Right lung (tissue), 5 donors: Measurements from ENCODE around the gene FCHO1. TPM values are rescaled to one million over a fixed set of nuclear protein-coding genes. Genes with fewer than 3 reads are reported as not detected.
"Not testable (repeated sequence)": the region's sequence is repeated elsewhere in the genome, so short reads cannot be mapped to it uniquely, and the experiment has no call there.

Experiments used
- DNase-seq, 2 donors: peaks; one replicate each; pipeline ENCODE4 v3.0.0-alpha.2; 2013
- polyA plus RNA-seq, 5 donors: library from polyadenylated mRNA; unstranded; fragments of 120-200 nt; gene quantifications; one replicate each; pipeline versions ENCODE4 v1.2.1 to v1.2.3, GENCODE V29; 2013; ENCODE audit warnings: inconsistent platforms in 1 of 5, low replicate concordance in 1 of 5; ENCODE audit not compliant: insufficient read length in 5 of 5, insufficient read depth in 1 of 5

Gene FCHO1
- polyA plus RNA-seq, 5 donors: 0.46 to 1.3 (median 1.2) TPM

DNA sequence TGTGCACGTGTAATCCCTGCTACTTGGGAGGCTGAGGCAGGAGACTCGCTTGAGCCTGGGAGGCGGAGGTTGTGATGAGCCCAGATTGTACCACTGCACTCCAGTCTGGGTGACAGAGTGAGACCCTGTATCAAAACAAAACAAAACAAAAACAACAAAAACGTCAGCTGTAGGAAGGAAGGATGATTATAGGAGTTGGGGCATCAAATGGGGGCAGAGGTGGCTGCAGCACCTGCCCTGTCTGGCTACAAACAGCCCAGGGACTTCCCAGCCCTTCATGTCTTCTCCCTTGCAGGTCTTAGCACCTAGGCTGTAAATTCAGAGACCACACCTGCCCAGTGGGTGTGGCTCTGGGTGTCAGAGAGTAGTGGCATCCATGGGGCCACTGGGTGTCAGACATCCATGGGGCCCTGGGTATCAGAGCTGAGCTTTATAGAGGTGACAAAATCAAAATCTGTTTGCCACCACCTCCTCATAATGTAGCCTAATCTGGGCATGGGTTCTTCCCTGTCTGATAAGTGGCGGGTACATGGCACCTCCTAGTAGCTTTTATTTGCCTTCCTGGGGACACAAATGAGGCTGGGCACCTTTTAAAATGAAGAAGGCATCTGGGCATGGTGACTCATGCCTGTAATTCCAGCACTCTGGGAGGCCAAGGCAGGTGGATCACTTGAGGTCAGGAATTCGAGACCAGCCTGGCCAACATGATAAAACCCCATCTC lies 38.9 kb downstream of the FCHO1 start:
- DNase-seq: no peak

DNA sequence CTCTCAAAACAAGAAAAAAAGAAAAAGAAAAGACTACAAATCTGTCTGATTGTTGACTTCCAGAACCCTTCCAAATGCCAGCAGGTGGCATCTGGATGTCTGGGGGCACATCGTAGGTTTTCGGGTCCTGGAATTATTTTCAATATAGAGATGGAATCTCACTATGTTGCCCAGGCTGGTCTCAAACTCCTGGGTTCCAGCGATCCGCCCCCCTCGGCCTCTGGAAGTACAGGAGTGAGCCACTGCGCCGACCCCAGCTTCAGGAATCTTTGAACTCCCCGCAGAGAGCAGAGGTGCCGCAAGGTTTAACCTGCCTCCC lies 43.1 kb downstream of the FCHO1 start:
- no peak for DNase-seq

DNA sequence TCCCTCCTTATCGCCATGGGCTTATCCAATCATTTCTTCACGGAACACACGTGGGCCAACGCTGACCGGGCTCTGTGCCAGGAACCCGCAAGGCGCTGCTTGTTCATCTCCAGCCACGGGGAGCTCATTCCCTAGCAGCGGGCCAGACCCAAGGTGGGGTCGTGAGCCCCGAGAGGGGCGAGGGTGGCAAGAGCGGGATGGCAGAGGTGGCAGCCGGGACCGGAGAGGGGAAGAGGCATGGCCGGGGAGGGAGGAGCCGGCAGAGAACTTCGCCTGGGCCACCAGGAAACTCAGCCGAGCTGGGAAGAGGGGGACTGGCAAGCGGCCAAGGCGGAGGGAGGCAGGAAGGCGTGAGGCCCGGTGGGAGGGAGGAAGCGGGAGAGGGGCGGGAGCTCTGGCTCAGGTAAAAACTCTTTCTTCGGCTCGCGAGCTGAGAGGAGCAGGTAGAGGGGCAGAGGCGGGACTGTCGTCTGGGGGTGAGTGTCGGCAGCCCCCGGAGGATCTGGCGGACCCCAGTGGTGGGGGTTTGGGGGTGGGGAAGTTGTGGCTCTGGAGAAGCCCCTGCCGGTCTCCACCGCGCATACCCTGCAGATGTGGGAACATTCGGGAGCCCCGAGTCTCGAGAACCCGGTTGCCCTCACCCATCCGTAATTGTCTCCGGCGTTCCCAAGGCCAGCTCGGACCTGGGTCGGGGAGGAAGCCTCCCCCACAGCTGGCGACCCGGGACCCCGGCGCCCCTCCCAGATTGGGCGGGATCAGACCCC lies 43.6 kb downstream of the FCHO1 start, which contains the start of gene B3GNT3:
Gene B3GNT3, plus strand, starts transcription at position 408 of the 764 bp plus-strand sequence. CDS start 12,670 bp downstream, outside the sequence.
- no peak for DNase-seq

DNA sequence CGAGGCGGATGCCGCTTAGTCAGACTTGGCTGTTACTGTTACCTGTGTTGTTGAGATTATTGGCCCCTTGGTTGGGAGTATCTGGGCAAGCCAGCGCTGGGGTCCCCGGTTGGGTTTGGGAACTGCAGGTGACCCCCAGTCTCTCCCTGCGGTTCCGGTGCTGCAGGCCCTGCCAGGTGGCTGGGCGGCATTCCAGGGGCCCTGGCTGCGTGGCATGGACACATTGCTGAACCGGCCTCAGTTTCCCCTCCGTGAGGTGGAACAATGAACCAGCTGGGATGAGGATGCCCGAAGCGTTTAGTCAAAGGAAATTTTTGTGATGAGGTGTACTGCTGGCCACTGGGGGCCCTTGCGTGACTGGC lies 44.2 kb downstream of the FCHO1 start:
- DNase-seq: no peak

DNA sequence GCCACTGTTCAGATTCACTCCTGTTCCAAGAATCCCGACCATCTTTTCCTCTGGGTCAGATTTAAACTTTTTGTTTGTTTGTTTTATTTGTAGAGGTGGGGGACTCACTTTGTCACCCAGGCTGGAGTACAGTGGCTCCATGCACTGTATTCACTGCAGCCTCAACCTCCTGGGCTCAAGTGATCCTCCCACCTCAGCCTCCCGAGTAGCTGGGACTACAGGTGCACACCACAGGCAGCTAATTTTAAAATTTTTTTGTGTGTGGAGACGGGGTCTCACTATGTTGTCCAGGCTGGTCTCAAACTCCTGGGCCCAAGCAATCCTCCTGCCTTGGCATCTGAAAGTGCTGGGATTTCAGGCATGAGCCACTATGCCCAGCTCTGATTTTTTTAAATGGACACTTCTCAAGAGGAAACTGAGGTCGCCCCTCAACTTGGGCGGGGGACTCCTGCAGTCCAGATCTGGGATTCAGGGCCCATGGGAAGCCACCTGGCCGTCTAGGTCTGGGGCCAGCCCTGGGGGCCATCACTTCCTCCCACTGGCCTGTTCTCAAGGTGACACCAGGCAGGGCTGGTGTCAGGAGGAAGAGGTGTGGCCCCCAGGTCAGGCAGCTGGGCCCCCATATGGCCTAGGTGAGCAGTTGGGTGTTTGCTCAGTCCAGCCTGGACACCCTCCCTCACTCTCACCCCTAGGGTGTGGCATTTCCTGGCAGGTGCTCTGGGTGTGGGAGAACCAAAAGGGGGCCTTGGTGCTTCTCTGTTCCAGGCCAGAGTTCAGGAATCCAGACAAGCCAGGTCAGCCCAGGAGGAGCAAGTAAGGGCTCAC lies 44.9 kb downstream of the FCHO1 start:
- no peak for DNase-seq

DNA sequence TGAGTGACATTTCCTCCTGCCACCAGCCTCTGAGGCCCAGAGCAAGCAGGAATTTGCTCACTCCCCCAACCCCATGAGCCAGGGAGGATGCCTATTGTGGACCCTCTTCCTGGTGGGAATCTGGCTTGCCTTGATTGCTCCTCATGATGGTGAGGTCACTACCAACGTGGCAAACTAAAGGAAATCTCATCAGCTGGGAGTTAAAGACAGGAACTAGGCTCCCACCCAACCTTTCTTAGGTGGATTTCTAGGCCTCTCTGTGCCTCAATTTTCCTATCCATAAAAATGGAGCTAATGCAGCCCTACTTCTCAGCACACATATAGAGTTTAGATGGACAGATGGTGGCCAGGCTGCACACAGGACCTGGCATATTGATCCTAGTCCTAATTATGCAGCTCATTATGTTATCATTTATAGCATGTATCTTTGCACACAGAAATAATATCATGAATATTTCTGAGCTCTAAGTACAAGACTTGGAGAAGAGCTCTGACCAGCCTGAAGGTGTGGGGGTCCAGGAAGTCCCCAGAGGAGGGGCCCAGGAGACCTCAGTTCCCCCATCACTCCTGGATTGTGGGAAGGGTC lies 45.7 kb downstream of the FCHO1 start:
- DNase-seq: no peak

DNA sequence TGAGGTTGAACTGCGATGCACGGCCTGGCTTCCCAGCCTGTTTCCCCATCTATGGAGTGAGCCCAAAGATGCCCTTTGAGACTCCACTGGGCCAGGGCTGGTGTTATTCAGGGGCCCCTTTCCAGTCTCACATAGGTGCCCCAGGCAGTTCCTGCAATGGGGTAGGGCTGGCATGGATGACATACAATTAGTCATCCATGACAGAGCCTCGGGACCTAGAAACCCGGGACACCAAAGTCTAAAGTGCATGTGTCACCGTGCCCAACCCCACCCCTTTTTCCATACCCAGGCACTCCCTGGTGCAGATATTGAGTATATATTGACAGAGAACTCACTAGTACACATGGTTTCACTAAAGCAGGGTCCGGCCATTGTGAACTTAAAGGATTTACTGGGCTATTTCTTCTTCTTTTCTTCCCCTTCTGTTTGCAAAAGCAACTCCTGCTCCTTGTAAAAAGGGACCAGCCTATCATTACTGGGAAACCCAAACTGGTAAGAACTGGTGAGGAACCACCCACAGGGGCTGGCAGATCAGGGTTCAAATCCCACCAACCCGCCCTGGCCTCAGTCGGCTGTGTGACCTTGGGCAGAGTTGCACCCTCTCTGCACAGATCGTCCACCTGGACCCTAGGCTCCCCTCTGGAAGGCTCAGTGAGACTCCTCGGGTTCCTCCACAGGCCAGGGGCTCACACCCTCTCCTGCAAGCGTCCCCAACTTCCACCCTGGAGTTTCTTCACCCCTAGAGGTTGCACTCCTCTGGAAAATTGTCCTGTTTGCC lies 46.3 kb downstream of the FCHO1 start:
- no peak for DNase-seq

DNA sequence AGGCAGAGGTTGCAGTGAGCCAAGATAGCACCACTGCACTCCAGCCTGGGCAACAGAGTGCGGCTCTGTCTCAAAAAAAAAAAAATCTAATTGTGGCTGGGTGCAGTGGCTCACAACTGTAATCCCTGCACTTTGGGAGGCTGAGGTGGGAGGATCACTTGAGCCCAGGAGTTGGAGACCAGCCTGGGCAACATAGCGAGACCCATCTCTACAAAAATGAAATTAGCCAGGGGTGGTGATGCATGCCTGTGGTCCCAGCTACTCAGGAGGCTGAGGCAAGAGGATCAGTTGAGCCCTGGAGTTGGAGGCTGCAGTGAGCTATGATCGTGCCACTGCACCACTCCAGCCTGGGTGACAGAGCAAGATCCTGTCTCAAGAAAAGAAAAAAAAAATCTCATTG lies 47.3 kb downstream of the FCHO1 start:
- not testable (repeated sequence) for DNase-seq

DNA sequence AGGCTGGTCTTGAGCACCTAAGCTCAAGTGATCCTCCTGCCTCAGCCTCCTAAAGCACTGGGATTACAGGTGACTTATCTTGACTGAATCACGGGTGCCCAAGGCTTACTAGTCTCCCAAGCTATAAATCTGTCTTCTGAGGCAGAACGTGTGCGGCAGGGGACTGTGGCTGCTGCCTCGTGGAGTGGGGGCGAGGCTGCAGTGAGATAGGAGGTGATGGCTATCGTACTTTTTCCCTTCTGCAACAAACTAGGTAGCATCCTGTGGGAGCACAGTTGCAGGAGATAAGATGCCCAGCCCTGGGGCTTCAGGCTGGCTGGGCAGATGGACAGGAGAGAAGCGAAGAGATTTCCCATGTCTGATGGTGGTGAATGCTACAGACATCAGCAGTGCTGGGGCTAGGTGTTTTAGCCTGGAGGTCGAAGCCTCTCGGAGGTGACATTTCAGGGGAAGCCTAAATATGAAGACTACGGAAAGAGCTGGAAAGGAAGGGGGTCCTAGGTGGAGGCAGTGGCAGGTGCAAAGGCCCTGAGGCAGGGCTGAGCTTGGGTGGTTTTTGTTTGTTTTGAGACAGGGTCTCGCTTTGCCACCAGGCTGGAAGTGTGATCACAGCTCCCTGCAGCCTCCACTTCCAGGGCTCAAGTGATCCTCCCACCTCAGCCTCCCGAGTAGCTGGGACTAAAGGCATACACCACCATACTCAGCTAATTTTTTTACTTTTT lies 51.0 kb downstream of the FCHO1 start:
- no peak for DNase-seq

DNA sequence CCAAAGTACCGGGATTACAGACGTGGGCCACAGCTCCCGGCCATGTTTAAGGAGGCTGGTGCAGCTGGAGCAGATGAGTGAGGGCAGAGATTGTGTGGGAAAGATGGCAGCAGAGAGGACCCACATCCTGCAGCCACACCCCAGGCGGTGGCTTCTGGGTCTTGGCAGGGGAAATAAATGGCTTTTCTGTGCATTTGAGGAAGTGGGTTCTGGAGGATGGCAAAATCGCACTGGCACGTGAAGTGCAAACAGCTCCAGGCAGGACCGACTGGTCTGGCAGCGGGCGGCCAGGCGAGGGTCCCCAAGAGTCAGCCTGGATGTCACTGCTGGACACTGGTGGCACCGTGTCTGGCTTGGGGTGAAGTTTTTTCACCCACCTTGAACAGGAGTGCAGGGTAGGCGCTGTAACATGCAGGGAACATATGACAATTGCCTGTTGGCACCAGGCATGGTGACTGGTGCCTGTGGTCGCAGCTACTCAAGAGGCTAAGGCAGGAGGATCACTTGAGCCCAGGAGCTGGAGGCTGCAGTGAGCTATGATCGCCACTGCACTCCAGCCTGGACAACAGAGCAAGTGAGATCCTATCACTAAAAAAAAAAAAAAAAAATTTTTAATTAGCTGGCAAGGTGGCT lies 52.1 kb downstream of the FCHO1 start:
- no peak for DNase-seq

DNA sequence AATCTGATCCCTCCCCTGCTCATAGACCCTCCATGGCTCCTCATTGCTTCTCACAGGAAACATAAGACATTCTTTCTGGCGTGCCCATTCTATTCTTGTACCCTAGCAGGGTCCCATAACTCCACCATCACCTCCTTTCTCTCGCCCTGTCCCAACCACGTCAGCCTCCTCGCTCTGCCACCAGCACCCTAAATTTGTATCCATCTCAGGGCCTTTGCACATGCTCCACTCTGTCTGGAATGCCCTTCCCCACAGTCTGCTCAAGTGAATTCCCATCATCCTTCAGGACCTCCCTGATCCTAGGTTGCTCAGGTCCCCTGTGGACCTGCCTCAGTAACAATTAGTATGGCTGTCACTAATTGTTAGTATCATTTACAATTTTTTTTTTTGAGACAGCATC lies 54.1 kb downstream of the FCHO1 start:
- DNase-seq: no peak

DNA sequence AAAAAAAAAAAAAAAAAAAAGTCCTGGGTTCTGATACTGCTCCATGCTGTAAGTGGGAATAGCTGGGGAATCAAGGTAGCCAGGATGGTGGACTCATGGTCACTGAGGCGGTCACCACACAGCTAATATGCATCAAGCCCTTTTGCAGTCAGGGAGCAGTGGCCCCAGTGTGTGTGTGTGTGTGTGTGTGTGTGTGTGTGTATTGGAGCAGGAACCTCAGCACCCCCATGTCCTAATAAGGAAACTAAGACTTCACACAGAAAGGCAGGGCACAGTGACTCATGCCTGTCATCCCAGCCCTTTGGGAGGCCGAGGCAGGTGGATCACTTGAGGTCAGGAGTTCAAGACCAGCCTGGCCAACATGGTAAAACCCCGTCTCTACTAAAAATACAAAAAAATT lies 55.7 kb downstream of the FCHO1 start:
- no peak for DNase-seq

DNA sequence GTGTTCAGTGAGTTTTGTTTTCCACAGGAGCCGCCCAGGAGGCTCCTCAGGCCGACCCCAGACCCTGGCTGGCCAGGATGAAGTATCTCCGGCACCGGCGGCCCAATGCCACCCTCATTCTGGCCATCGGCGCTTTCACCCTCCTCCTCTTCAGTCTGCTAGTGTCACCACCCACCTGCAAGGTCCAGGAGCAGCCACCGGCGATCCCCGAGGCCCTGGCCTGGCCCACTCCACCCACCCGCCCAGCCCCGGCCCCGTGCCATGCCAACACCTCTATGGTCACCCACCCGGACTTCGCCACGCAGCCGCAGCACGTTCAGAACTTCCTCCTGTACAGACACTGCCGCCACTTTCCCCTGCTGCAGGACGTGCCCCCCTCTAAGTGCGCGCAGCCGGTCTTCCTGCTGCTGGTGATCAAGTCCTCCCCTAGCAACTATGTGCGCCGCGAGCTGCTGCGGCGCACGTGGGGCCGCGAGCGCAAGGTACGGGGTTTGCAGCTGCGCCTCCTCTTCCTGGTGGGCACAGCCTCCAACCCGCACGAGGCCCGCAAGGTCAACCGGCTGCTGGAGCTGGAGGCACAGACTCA lies 56.5 kb downstream of the FCHO1 start:
- DNase-seq: no peak

DNA sequence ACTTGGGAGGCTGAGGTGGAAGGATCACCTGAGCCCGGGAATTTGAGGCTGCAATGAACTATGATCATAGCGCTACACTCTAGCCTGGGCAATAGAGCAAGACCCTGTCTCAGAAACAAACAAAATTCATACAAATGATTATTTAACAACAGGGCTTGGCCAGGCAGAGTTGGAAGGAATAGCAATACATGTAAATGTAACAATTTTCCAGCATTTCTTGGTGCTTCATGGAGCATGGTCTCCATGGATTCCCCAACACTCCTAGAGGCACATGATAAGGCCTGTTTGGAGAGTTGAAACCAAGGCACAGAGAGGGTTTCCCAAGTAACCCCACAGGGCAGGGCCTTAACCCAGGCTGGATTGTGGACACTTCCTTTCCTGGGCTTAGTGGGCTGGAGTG lies 59.8 kb downstream of the FCHO1 start:
- no peak for DNase-seq

DNA sequence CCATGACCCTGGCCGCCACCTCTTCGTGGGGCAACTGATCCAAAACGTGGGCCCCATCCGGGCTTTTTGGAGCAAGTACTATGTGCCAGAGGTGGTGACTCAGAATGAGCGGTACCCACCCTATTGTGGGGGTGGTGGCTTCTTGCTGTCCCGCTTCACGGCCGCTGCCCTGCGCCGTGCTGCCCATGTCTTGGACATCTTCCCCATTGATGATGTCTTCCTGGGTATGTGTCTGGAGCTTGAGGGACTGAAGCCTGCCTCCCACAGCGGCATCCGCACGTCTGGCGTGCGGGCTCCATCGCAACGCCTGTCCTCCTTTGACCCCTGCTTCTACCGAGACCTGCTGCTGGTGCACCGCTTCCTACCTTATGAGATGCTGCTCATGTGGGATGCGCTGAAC lies 60.4 kb downstream of the FCHO1 start:
- DNase-seq: no peak

DNA sequence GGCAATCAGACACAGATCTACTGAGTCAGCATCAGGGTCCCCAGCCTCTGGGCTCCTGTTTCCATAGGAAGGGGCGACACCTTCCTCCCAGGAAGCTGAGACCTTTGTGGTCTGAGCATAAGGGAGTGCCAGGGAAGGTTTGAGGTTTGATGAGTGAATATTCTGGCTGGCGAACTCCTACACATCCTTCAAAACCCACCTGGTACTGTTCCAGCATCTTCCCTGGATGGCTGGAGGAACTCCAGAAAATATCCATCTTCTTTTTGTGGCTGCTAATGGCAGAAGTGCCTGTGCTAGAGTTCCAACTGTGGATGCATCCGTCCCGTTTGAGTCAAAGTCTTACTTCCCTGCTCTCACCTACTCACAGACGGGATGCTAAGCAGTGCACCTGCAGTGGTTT lies 60.8 kb downstream of the FCHO1 start:
- DNase-seq: no peak

DNA sequence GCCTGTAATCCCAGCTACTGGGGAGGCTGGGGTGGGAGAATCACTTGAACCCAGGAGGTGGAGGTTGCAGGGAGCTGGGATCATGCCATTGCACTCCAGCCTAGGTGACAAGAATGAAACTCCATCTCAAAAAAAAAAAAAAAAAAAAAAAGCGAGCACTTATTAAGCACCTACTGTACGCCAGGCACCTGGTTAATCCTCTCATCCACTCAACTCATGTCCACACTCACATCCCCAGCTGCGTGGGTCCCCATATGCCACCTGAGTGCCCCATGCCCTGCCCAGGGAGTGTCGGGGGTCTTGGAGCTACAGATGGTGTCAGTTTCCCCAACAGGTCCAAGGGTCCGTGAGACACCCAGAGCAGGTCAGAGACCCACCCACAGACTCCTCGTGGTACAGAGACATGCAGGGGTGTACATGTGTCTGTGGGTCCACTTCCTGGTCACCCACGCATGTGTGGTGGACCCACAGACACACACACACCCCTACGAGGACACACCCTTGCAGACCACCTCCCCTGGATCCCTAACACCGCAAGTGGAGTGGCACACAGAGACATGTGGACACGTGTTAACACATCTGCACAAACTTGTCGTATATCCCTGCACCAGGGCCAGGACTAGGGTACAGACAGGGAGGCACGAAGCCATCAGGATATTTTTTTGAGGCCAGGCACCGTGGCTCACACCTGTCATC lies 66.5 kb downstream of the FCHO1 start:
- no peak for DNase-seq

DNA sequence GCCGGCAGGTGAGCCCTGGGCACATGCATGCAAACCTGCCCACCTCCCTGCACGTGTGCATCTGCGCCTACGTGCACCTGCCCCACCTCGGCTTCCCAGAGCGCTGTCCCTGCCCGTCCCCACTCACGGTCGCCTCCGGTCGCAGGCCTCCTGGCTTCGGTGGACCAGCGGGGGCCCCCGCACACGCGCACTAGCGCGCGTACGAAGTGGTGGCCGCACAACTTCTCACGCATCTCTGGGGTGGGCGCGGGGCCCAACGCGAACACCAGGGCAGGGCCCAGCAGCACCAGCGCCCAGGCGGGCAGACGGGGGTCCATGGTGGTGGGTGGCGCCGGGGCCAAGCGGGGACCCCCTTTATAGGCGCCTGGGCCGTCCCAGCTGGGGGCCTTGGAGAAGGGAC lies 69.9 kb downstream of the FCHO1 start, which contains the start of gene INSL3:
Gene INSL3, minus strand, starts transcription at position 330 of the 400 bp plus-strand sequence. Its CDS starts 13 bp downstream, at position 317.
- no peak for DNase-seq

DNA sequence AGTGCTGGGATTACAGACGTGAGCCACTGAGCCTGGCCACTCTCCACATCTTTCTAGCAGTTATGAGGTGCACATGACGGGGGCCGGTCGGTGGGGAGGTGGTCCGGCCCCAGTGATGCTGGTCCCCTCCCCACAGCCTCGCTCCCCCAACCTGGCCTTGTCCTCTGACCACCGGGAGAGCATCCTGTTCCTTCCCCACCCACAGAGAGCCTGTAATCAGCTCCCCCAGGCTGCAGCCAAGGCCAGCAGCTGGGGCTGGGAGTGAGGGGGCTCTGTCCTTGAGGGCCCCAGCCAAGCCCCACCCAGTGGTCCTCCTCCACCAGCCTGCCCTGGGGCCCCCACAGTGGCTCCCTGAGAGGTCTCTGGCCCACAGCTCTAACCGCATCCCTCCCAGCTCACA lies 73.1 kb downstream of the FCHO1 start:
- DNase-seq: no peak
